Right forelimb (tissue), 1 donor: Measurements from ENCODE around the gene PARL.
"Not testable (repeated sequence)": the region's sequence is repeated elsewhere in the genome, so short reads cannot be mapped to it uniquely, and the experiment has no call there.

Source experiments
- DNase-seq: peaks from one replicate; pipeline ENCODE4 v3.0.0-alpha.2; 2018

The PARL gene

DNA sequence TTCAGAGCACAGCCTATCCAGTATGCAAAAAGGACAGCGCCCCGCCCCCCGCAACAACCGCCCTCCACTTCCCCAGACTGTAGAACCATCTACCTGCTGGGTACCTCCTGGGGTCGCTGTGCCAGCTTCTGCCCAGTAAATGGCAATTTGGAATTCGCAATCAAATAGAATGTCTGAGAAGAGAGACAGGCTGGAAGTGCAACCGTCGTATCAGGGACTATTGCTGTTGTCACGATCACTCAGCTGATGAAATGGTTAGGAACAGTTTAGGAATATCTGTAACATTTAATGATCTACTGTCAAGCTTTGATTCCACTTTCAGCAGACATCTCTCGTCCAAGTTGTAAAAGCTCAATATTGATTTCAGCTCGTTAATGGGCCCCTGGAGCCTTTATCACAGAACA lies 13.3 kb upstream of the PARL start:
- no peak for DNase-seq

GRCh38 chr3:183897606-183898005 lies 12.9 kb upstream of the PARL start:
- no peak for DNase-seq

- no peak for DNase-seq
Measured at GRCh38 chr3:183896610-183897009, 11.9 kb upstream of the PARL start.

DNA sequence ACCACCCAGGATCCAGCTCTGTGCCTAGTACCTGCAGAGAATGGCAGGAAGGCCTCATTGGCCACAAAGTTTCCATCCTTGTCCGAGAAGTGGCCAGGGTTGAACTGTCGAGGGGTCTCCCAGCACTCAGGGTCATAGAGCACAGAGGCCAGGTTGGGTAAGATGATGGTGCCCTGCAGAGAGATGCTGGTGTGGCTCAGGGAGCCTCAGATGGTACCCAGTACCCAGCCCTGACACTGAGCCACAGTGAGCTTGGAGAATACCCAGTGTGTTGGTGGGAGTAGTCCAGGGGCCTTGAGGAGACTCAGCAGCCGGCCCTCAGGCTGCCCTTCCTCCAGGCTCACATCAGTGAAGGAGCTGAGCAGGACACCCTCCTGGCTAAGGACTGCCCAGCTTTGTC lies 11.5 kb upstream of the PARL start:
- DNase-seq = no peak

- no peak for DNase-seq
Measured at GRCh38 chr3:183895774-183896173, 11.1 kb upstream of the PARL start.

DNA sequence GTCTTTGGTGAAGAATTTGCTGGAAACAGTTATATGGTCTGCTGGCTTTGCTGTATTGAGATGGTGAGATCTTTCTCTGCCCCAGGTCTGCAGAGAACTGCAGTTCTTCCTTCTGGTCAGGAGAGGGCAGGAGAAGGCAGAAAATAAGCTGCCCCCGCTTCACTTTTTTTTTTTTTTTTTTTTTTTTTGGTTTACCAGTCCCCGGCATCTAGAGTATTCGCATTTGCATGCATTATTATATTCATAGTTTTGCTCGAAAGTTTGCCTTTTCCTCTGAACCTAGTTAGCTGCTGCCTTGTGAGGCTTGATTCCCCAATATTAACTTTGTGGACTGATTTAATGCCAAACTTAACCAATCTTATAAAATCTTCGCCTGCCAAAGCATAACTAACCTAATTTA lies 10.6 kb upstream of the PARL start:
- no peak for DNase-seq

- DNase-seq = no peak
Measured at GRCh38 chr3:183892610-183893214, 8.0 kb upstream of the PARL start.

DNA sequence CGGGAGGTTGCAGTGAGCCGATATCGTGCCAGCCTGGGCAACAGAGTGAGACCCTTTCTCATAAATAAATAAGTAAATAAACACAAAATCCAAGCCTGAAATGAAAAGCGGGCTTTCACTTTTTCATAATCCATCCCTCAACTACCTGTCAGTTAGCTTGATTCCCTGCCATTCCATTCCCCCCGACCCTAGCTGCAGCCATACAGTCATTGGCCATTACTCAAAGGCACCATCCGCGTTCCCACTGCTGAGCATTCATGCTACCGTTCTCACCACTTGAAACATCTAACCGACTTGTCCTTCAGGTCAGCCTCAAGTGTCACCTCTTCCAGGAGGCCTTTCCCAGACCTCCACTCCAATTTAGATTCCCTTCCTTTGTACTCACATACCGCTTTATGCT lies 1.1 kb upstream of the PARL start:
- DNase-seq = no peak

GRCh38 chr3:183884097-183884426 lies 618 bp downstream of the PARL start:
- DNase-seq = no peak

DNA sequence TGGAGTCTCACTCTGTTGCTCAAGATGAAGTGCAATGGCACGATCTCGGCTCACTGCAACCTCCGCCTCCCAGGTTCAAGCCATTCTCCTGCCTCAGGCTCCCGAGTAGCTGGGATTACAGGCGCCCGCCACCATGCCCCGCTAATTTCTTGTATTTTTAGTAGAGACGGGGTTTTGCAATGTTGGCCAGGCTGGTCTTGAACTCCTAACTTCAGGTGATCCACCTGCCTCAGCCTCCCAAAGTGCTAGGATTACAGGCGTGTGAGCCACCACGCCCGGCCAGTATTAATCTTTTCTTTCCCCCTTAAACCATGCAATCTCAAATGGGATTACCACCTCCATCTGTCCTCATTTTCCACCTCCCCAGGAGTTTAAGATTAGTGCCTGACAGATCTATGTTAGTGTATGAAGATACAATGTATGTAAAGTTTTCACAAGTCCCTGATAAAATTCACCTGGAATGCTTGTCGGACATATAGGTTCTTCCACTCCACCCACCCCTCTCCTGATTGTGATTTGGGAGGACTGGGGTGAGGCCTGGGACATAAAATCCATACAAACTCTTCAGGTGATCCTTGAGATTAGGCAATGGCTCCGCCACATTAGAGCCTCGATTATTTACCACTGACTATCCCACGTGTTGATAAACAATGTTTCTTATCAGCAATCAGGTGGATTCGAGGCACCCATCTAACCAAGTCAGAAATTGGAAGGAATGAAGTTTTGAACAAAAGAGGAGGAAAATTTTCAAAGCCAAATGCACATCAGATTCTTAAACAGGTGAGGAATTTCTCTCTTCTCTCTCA lies 1.2 kb downstream of the PARL start:
- no peak for DNase-seq

DNA sequence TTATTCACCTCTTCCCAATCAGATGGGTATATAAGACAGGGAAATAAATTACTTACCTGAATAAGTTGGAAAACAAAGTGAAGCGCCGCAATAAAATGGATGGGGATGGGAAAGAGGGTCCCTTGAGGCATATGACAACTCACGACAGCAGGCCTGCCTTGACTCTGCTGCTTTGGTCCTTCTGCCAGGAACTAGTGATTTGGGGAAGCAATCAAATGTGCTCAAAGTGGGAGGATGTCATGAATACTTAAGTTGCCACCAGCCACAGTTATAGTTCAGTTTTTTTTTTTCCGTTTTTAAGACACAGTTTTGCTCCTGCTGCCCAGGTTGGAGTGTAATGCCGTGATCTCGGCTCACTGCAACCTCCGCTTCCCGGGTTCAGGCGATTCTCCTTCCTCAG lies 4.6 kb downstream of the PARL start:
- DNase-seq = no peak

DNA sequence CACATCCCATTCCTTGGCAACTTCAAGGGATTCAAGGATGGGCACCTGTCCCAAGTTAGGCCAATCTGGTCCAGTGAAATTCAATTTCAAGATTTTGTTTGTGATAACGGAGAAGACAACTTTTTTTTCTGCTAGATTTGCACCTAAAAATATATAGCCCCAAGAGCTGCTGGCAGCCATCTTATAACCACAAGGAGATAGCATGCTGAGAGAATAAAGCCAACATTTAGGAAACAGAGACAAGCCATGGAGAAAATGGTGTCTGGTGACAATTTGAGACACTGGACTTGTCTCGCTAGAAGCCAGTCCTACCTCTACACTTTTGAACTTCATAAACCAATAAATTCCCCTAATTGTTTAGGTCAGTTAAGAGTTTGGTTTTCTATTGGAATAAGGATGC lies 5.4 kb downstream of the PARL start:
- no peak for DNase-seq

DNA sequence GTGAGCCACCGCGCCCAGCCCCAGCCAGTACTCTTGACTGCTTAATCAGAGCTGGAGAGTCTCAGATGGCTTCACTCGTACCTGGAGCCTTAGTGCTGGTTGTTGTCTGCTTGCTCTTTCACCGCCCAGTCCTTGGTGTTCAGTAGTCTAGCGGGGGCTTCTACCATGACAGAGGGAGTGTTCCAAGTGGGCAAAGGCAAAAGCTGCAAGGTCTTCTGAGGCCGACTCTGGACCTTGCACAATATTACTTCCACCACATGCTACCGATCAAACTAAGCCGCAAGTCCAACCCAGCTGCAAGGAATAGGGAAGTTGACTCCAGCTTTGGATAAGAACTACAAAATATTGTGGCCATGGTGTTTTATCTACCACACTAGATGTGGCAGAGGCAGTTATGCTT lies 6.6 kb downstream of the PARL start:
- DNase-seq = no peak

DNA sequence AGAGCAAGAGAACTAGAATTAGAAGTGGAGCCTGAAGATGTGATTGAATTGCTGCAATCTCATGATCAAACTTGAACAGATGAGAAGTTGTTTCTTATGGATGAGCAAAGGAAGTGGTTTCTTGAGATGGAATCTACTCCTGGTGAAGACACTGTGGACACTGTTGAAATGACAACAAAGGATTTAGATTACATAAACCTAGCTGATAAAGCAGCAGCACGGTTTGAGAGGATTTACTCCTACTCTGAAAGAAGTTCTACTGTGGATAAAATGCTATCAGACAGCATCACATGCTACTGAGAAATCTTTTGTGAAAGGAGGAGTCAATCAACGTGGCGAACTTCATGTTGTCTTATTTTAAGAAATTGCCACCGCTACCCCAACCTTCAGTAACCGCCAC lies 7.5 kb downstream of the PARL start:
- DNase-seq = not testable (repeated sequence)

DNA sequence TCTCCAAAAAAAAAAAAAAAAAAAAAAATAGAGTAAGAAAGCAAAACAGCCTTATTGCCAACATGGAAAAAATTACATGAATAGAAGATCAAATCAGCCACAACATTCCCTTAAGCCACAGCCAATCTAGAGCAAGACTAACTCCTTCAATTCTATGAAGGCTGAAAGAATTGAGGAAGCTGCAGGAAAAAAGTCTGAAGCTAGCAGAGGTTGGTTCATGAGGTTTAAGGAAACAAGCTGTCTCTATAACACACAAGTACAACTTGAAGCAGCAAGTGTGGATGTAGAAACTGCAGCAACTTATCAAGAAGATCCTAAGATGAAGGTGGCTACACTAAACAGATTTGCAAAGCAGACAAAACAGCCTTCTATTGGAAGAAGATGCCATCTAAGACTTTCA lies 9.3 kb downstream of the PARL start:
- DNase-seq = no peak

GRCh38 chr3:183873914-183874313 lies 10.8 kb downstream of the PARL start:
- DNase-seq = no peak

DNA sequence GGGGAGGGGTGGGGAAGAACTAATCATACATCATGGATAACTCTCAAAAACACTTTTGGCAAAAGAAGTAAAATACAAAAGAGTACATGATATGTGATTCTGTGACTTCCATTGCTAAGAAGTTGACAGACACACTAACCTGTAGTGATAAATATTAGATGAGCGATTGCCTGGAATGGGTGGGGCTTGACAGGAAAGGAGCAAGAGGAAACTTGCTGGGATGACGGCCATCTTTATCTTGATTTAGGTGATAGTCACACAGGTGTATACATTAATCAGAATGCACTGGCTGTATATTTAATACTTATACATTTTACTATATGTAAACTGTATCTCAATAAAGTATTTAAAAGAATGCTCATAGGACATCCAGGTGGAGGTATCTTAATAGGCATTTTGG lies 13.1 kb downstream of the PARL start:
- no peak for DNase-seq

DNA sequence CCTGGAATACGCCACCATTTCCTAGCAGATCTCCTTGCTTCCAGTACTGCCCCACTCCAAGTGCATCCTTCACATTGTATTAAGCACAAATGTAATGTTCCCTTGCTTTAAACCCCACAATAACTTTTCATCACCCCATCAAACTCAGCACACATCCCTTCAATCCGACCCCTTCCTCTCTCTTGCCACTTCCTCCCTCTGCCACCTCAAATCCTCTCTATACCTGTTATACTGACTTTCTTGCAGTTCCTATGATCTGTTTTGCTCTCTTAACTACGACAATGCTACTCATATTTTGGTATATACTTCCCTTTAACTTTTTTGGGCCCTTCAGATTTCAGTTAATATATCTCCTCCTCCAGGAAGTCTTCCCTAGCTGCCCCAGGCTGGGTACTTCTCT lies 14.1 kb downstream of the PARL start:
- DNase-seq = no peak

GRCh38 chr3:183868796-183869195 lies 15.9 kb downstream of the PARL start:
- no peak for DNase-seq

DNA sequence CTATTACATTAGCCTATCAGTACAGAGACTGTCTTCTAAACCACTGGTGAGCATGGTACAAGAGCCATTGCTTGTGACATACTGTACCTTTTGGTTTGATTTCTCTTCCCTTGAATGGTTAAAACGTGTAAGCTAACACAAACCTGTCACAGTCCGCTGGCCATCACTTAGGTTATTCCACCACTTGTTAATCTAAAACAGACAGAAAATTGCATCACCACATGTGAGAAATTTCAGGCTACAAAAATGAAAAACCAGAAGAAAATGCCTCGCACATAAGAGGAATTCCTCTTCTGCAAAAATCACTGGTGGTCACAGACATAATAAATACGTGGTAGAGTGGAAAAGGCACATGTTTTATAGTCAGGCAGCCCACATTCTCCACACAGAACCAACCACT lies 22.1 kb downstream of the PARL start:
- no peak for DNase-seq

GRCh38 chr3:183857863-183858262 lies 26.8 kb downstream of the PARL start:
- DNase-seq = no peak

GRCh38 chr3:183854318-183855035 lies 30.2 kb downstream of the PARL start:
- DNase-seq = no peak

DNA sequence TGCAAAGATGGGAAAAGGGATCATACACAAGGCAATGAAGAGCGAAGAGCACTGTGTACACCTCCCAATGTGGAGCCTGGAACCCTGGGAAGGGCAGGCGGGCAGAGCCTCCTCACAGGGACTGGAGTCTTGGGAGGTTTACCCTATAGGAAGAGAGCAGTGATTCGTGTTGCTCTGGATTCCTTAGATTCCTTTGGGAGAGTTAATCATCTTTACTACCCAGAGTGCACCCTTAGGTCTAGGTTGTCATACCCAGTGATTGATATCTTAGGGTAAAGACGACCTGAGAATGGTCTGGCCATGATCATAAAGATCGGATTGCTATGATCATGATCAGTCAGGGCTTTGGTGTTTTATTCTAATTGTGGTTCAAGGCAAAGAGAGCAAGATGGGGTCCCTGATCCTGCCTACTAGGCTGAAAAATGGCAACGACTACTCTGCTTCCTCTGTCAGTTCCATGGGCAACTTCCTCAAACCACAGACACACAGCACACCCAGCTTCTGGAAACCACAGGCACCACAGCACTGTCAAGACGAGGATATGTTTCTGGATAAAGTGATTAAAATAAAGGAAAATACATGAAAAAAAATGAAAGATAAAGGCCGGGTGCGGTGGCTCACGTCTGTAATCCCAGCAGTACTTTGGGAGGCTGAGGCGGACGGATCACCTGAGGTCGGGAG lies 38.9 kb downstream of the PARL start:
- no peak for DNase-seq

DNA sequence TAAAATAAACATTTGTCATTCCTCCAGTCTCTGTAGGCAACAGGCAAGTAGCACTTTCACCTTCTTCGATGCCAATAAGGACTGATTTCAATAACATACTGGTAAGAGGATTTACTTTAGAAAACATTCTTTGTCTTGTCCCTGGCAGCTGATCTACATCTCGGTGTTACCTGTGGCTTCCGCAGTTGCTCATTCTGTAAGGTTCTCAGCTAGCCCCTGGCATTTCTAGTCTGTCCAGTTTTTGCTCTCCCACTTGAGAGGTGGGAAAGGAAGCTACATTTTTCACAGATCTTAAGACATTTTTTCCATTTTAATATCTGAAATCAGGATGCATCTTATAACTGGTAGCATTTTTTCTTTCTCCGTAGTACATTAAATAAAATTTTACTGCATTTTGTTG lies 39.6 kb downstream of the PARL start:
- no peak for DNase-seq
